ENCODE measurements around the gene CPNE7. TPM values are rescaled to one million over a fixed set of nuclear protein-coding genes. Genes with fewer than 3 reads are reported as not detected.

The CPNE7 gene
- total RNA-seq, 2 donors from 2014 or later: not detected

GRCh38 chr16:89595330-89596060 lies 19.9 kb downstream of the CPNE7 start:
- DNase-seq (no peak), ATAC-seq (no peak)
- intact Hi-C loops (cut with DNase I): no loop called here

GRCh38 chr16:89596061-89596689 lies 20.6 kb downstream of the CPNE7 start:
- intact Hi-C loops (cut with DNase I): no loop called here
- DNase-seq: no peak
- ATAC-seq: no peak

- intact Hi-C loops (cut with DNase I): no loop called here
- no peak for ATAC-seq
- no peak for DNase-seq
Measured at GRCh38 chr16:89596957-89597649, 21.5 kb downstream of the CPNE7 start.

- ATAC-seq (no peak), DNase-seq (no peak)
- intact Hi-C loops (cut with DNase I): no loop called here
Measured at GRCh38 chr16:89598199-89598598, 22.6 kb downstream of the CPNE7 start.

GRCh38 chr16:89599451-89599858 lies 23.9 kb downstream of the CPNE7 start:
- DNase-seq (no peak), ATAC-seq (no peak)
- intact Hi-C loops (cut with DNase I): no loop called here

GRCh38 chr16:89599902-89600301 lies 24.3 kb downstream of the CPNE7 start:
- DNase-seq (no peak), ATAC-seq (no peak)
- intact Hi-C loops (cut with DNase I): no loop called here

GRCh38 chr16:89600427-89600826 lies 24.9 kb downstream of the CPNE7 start:
- DNase-seq (no peak), ATAC-seq (no peak)
- intact Hi-C loops (cut with DNase I): no loop called here

- no peak for DNase-seq
- intact Hi-C loops (cut with DNase I): no loop called here
- ATAC-seq: no peak
Measured at GRCh38 chr16:89600956-89601355, 25.4 kb downstream of the CPNE7 start.

GRCh38 chr16:89601906-89602272 lies 26.3 kb downstream of the CPNE7 start:
- ATAC-seq: no peak
- no peak for DNase-seq
- intact Hi-C loops (cut with DNase I): no loop called here

- ATAC-seq (peak; percentile 57 to 96), DNase-seq (peak; percentile 58)
- intact Hi-C loops (cut with DNase I): no loop called here
Measured at GRCh38 chr16:89602273-89602951, 26.9 kb downstream of the CPNE7 start.

- DNase-seq: no peak
- intact Hi-C loops (cut with DNase I): no loop called here
- no peak for ATAC-seq
Measured at GRCh38 chr16:89602952-89603590, 27.5 kb downstream of the CPNE7 start.

- intact Hi-C loops (cut with DNase I): no loop called here
- no peak for ATAC-seq
- no peak for DNase-seq
Measured at GRCh38 chr16:89604764-89605163, 29.2 kb downstream of the CPNE7 start.

GRCh38 chr16:89605186-89605970 lies 29.8 kb downstream of the CPNE7 start:
- ATAC-seq (no peak), DNase-seq (no peak)
- intact Hi-C loops (cut with DNase I): no loop called here

GRCh38 chr16:89606006-89606405 lies 30.4 kb downstream of the CPNE7 start:
- ATAC-seq: no peak

GRCh38 chr16:89607453-89607852 lies 31.9 kb downstream of the CPNE7 start:
- DNase-seq (no peak), ATAC-seq (no peak)
- intact Hi-C loops (cut with DNase I): no loop called here

More at GRCh38 chr16:89606006-89606405, 30.4 kb downstream of the CPNE7 start:
- intact Hi-C loops (cut with DNase I): no loop called here
- no peak for DNase-seq

- intact Hi-C loops (cut with DNase I): no loop called here
- no peak for DNase-seq
- ATAC-seq: no peak
Measured at GRCh38 chr16:89607937-89608740, 32.6 kb downstream of the CPNE7 start.

- intact Hi-C loops (cut with DNase I): no loop called here
- ATAC-seq: no peak
Measured at GRCh38 chr16:89610108-89610453, 34.5 kb downstream of the CPNE7 start.

More at GRCh38 chr16:89610108-89610453, 34.5 kb downstream of the CPNE7 start:
- no peak for DNase-seq

Measured in left cardiac atrium (tissue), 4 donors.